DND-41 (cell line): ENCODE measurements around the gene ARV1.
A peak's percentile ranks its signal among the peaks of the same experiment; 100 is the strongest.

Experiments used
- ATAC-seq: fragments of 200-7000 bp; cut with Tn5 transposase; 3 replicates; pipeline ENCODE4 v1.9.1; 2021; ENCODE audit warnings: low read depth; ENCODE audit not compliant: insufficient read depth
- DNase-seq: peaks from one replicate; pipeline ENCODE4 v3.0.0-alpha.2; 2020
- H2AFZ ChIP-seq: 2 replicates; pipeline ENCODE4 v1.6.0; 2012; ENCODE audit warnings: low read depth, low read length
- H3K27ac ChIP-seq: 2 replicates; pipeline ENCODE4 v1.5.1; 2012; ENCODE audit warnings: low read length, inconsistent platforms
- H3K27me3 ChIP-seq: fragments of 200-600 bp; sonication (generic); 2 replicates; pipeline ENCODE4 v1.6.0; 2012; ENCODE audit warnings: low read length, mild to moderate bottlenecking, inconsistent platforms; ENCODE audit not compliant: insufficient read depth, poor library complexity
- H3K36me3 ChIP-seq: 2 replicates; pipeline ENCODE4 v1.5.1; 2012; ENCODE audit warnings: low read length, inconsistent platforms; ENCODE audit not compliant: insufficient read depth
- H3K4me1 ChIP-seq: 2 replicates; pipeline ENCODE4 v1.5.1; 2012; ENCODE audit warnings: mild to moderate bottlenecking, low read length; ENCODE audit not compliant: insufficient read depth
- H3K4me2 ChIP-seq: 2 replicates; pipeline ENCODE4 v1.6.0; 2012; ENCODE audit warnings: mild to moderate bottlenecking, moderate library complexity, low read length, inconsistent platforms; ENCODE audit not compliant: insufficient read depth
- H3K4me3 ChIP-seq, 2 experiments: fragments of 200-600 bp in 1 of 2; shearing (Covaris generic) in 1 of 2; 2 replicates each; pipeline ENCODE4 v1.5.1; 2012 to 2016; ENCODE audit warnings: inconsistent platforms in 2 of 2, low read length in 2 of 2, mild to moderate bottlenecking in 2 of 2, low read depth in 1 of 2, moderate library complexity in 1 of 2
- H3K79me2 ChIP-seq: 2 replicates; pipeline ENCODE4 v1.6.0; 2012; ENCODE audit warnings: low read length, inconsistent platforms; ENCODE audit not compliant: insufficient read depth
- H3K9ac ChIP-seq: 2 replicates; pipeline ENCODE4 v1.6.0; 2012; ENCODE audit warnings: low read depth, mild to moderate bottlenecking, inconsistent platforms, low read length, moderate library complexity
- H3K9me3 ChIP-seq: 2 replicates; pipeline ENCODE4 v1.5.1; 2012; ENCODE audit warnings: low read length, moderate library complexity, mild to moderate bottlenecking, inconsistent platforms; ENCODE audit not compliant: insufficient read depth, severe bottlenecking
- H4K20me1 ChIP-seq: 2 replicates; pipeline ENCODE4 v1.6.0; 2012; ENCODE audit warnings: low read length; ENCODE audit not compliant: insufficient read depth
- CTCF ChIP-seq: IDR thresholded peaks from 2 replicates; pipeline ENCODE4 v1.5.1; 2012; ENCODE audit warnings: borderline replicate concordance, low read length, moderate library complexity, mild to moderate bottlenecking; ENCODE audit not compliant: poor library complexity, severe bottlenecking; ENCODE audit errors: extremely low read depth
- EZH2 ChIP-seq: IDR thresholded peaks from 3 replicates; pipeline ENCODE4 v1.6.1; 2012; ENCODE audit warnings: borderline replicate concordance, low read depth, mild to moderate bottlenecking, moderate library complexity, low read length, inconsistent platforms; ENCODE audit not compliant: severe bottlenecking

Gene ARV1

GRCh38 chr1:230975636-230976035 lies 3.3 kb upstream of the ARV1 start:
- Histone ChIP-seq H4K20me1 (peaks cover 24% of the 10 kb centered on the region; the same call in 1 of the 2 replicates), H3K4me3 (no peak overlapping the region), H3K9me3 (no peaks in the 10 kb centered on the region), H3K27ac (no peak overlapping the region), H3K36me3 (peaks cover 11% of the 10 kb centered on the region), H3K4me2 (no peak overlapping the region), H3K4me1 (peaks cover 70% of the 10 kb centered on the region), H3K9ac (no peak overlapping the region), H3K79me2 (peaks cover 54% of the 10 kb centered on the region), H2AFZ (no peak overlapping the region), H3K27me3 (no peaks in the 10 kb centered on the region)
- ATAC-seq (no peak), DNase-seq (no peak)
- TF ChIP-seq EZH2 (no peak), CTCF (no peak)

GRCh38 chr1:230976360-230976759 lies 2.5 kb upstream of the ARV1 start:
- H3K79me2 ChIP-seq, result peaks cover 59% of the 10 kb centered on the region
- H3K9ac ChIP-seq, result no peak overlapping the region
- TF ChIP-seq EZH2, result no peak
- no peak for TF ChIP-seq CTCF
- ATAC-seq (no peak), DNase-seq (no peak)
- H3K27ac ChIP-seq, result no peak overlapping the region
- no peaks in the 10 kb centered on the region for H3K9me3 ChIP-seq
- H3K4me3 ChIP-seq, result no peak overlapping the region
- peaks cover 74% of the 10 kb centered on the region for H3K4me1 ChIP-seq
- no peak overlapping the region for H3K4me2 ChIP-seq
- H4K20me1 ChIP-seq, result peaks cover 24% of the 10 kb centered on the region; the same call in 1 of the 2 replicates
- no peak overlapping the region for H2AFZ ChIP-seq
- H3K27me3 ChIP-seq, result no peaks in the 10 kb centered on the region
- H3K36me3 ChIP-seq, result peaks cover 13% of the 10 kb centered on the region

- peak; percentile 15 for DNase-seq
- Histone ChIP-seq H2AFZ (no peak overlapping the region), H3K36me3 (peaks cover 17% of the 10 kb centered on the region), H3K9ac (peak overlapping the region; percentile 71), H3K4me2 (peak overlapping the region; percentile 93), H3K27me3 (no peaks in the 10 kb centered on the region), H3K4me1 (peaks cover 76% of the 10 kb centered on the region), H3K27ac (0 out of 2 replicates have a peak overlapping the region, but pooled peaks have one; percentile 12), H3K9me3 (no peaks in the 10 kb centered on the region), H3K79me2 (peaks cover 58% of the 10 kb centered on the region), H3K4me3 (peak overlapping the region; percentile 67 to 91; a peak in 3 of 4 replicates), H4K20me1 (peaks cover 20% of the 10 kb centered on the region; the same call in 1 of the 2 replicates)
- no peak for TF ChIP-seq CTCF
- TF ChIP-seq EZH2, result no peak
- ATAC-seq, result no peak
These were observed 1.8 kb upstream of the ARV1 start for GRCh38 chr1:230976825-230977747.
